ENCODE measurements around the gene LMNB1. TPM values are rescaled to one million over a fixed set of nuclear protein-coding genes. Genes with fewer than 3 reads are reported as not detected.
"Not testable (repeated sequence)": the region's sequence is repeated elsewhere in the genome, so short reads cannot be mapped to it uniquely, and the experiment has no call there.

Gene LMNB1
- total RNA-seq, 1 experiment from 2014 or later, result 197 TPM

DNA sequence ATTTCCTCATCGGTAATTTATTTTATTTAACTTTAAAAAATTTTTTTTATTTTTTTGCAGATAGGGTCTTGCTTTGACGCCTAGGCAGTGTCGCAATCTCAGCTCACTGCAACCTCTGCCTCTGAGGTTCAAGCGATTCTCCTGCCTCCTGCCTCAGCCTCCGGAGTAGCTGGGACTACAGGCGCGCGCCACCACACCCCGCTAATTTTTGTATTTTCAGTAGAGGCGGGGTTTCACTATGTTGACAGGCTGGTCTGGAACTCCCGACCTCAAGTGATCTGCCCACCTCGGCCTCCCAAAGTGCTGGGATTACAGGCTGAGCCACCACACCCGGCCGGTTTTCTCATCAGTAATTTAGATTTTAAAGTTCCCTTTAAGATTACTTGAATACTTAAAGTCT lies 2.3 kb upstream of the LMNB1 start:
- not testable (repeated sequence) for DNase-seq, H3K9me3 ChIP-seq, H3K27me3 ChIP-seq, H3K4me3 ChIP-seq
- peaks cover 18% of the 10 kb centered on the region for H3K36me3 ChIP-seq

DNA sequence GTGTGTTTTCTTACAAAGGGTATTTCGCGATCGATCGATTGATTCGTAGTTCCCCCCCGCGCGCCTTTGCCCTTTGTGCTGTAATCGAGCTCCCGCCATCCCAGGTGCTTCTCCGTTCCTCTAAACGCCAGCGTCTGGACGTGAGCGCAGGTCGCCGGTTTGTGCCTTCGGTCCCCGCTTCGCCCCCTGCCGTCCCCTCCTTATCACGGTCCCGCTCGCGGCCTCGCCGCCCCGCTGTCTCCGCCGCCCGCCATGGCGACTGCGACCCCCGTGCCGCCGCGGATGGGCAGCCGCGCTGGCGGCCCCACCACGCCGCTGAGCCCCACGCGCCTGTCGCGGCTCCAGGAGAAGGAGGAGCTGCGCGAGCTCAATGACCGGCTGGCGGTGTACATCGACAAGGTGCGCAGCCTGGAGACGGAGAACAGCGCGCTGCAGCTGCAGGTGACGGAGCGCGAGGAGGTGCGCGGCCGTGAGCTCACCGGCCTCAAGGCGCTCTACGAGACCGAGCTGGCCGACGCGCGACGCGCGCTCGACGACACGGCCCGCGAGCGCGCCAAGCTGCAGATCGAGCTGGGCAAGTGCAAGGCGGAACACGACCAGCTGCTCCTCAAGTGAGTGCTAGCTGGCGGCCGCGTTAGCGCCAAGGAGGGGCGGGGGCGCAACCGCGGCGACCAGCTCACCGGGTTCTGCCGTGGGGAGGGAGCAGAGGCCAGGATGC lies 480 bp downstream of the LMNB1 start:
- DNase-seq, result peak; percentile 75
- Histone ChIP-seq H3K36me3 (peaks cover 40% of the 10 kb centered on the region), H3K4me3 (peak overlapping the region; percentile 83), H3K27me3 (no peaks in the 10 kb centered on the region), H3K9me3 (no peaks in the 10 kb centered on the region)

DNA sequence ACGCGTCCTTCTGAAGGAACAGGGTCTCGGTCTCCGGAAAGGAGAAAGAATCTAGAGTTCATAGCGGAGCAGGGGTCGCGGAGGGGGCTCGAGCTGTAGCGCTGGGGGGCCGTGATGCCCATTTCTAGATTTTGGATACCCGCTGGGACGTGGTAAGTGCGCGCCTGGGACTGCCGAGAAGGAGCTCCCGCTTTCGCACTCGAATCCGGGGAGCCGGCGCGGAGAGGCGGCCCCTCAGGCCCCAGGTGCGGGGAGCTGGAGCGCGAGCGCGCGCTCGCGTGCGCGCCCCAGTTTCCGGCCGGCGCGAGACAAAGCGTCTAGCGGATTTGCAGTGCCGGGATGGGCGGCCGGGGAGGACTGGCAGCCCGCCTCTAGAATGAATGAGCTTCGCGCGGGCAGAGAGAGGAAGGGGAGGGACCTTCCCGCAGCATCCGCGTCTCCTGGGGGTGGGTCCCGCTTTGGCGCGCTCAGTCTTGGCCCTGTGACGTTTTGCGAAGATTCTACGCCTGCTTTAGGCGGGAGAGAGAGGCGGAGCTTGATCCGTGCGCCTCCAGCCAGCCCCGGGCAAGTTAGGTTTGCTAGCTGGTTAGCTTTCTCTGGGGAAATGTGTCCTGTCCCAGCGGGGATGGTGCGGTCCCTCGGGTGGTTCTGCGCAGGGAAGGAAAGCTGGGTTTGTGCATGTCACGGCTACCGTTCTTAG lies 1.2 kb downstream of the LMNB1 start:
- Histone ChIP-seq H3K36me3 (peaks cover 43% of the 10 kb centered on the region), H3K4me3 (peak overlapping the region; percentile 83), H3K9me3 (no peaks in the 10 kb centered on the region), H3K27me3 (no peaks in the 10 kb centered on the region)
- DNase-seq, result peak; percentile 99

- Histone ChIP-seq H3K27me3 (no peaks in the 10 kb centered on the region), H3K9me3 (no peaks in the 10 kb centered on the region), H3K36me3 (peaks cover 43% of the 10 kb centered on the region), H3K4me3 (peak overlapping the region; percentile 83)
- no peak for DNase-seq
Measured at GRCh38 chr5:126778675-126779403, 1.9 kb downstream of the LMNB1 start.

GRCh38 chr5:126780165-126780827 lies 3.4 kb downstream of the LMNB1 start:
- Histone ChIP-seq H3K4me3 (peak overlapping the region; percentile 83), H3K36me3 (peaks cover 43% of the 10 kb centered on the region), H3K9me3 (no peaks in the 10 kb centered on the region), H3K27me3 (no peaks in the 10 kb centered on the region)
- peak; percentile 58 for DNase-seq

- not testable (repeated sequence) for H3K9me3 ChIP-seq, H3K4me3 ChIP-seq, H3K27me3 ChIP-seq, DNase-seq
- peaks cover 24% of the 10 kb centered on the region for H3K36me3 ChIP-seq
Measured at GRCh38 chr5:126788409-126788808, 11.5 kb downstream of the LMNB1 start.

DNA sequence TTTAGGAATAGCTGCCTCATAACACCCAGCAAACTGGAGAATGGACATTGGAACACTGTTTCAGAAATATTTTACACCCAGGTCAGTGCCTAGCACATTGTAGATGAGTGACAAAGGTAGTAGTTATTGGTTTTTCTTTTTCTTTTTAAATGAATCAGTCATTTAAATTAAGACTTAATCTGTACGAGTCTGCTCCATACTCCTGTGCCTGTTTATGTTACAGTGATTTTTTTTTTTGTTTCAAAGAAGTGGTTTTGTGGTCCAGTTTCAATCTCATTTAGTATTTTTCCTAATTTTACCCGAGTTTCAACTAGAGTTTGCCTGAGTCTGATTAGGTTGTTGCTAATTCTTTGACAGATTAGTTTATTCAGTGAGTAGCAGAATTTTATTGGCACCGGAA lies 16.2 kb downstream of the LMNB1 start:
- Histone ChIP-seq H3K4me3 (no peak overlapping the region), H3K36me3 (peaks cover 28% of the 10 kb centered on the region), H3K9me3 (no peaks in the 10 kb centered on the region), H3K27me3 (no peaks in the 10 kb centered on the region)
- DNase-seq, result no peak

GRCh38 chr5:126793648-126794047 lies 16.7 kb downstream of the LMNB1 start:
- H3K36me3 ChIP-seq, result peaks cover 25% of the 10 kb centered on the region
- H3K4me3 ChIP-seq, H3K9me3 ChIP-seq, DNase-seq, H3K27me3 ChIP-seq: not testable (repeated sequence)

DNA sequence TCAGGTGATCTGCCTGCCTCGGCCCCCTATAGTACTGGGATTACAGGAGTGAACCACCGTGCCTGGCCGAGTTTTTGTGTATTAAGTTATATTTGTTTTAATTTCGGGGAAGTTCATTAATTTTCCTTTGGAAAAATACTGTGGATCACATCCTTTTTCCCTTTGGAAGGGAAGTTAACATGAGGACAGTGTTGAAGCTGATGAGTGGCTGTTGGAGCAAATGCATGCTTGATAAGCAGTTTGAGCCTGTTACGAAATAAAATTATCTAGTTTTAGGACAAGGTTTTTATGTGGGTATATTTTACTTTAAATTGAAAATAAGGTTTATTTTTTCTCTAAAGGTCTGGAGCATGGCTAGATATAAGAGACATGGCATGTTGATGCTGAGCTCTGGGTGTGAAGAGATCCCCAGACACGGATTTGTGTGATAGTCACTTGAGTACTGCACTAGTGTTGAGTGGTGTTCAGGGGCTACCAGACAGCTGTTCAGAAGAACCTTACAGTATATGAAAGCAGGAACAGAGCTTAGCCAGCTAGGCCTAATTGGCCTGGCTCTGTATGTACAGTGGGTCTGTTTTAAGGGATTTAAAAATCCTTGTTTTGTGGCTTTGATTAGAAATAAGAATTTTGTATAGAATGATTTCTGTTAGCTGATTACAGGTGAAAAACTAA lies 17.4 kb downstream of the LMNB1 start:
- H3K36me3 ChIP-seq, result peaks cover 26% of the 10 kb centered on the region
- H3K27me3 ChIP-seq, result no peaks in the 10 kb centered on the region
- H3K4me3 ChIP-seq, result no peak overlapping the region
- DNase-seq, result no peak
- no peaks in the 10 kb centered on the region for H3K9me3 ChIP-seq

GRCh38 chr5:126799780-126800179 lies 22.8 kb downstream of the LMNB1 start:
- peaks cover 24% of the 10 kb centered on the region for H3K36me3 ChIP-seq
- H3K4me3 ChIP-seq, result no peak overlapping the region
- H3K27me3 ChIP-seq, result no peaks in the 10 kb centered on the region
- no peak for DNase-seq
- H3K9me3 ChIP-seq, result no peaks in the 10 kb centered on the region

GRCh38 chr5:126801174-126801991 lies 24.4 kb downstream of the LMNB1 start:
- Histone ChIP-seq H3K36me3 (peaks cover 36% of the 10 kb centered on the region), H3K27me3 (no peaks in the 10 kb centered on the region), H3K4me3 (no peak overlapping the region), H3K9me3 (no peaks in the 10 kb centered on the region)
- DNase-seq, result no peak

GRCh38 chr5:126801992-126802294 lies 25.0 kb downstream of the LMNB1 start:
- DNase-seq, result no peak
- H3K36me3 ChIP-seq, result peaks cover 40% of the 10 kb centered on the region
- H3K9me3 ChIP-seq, result no peaks in the 10 kb centered on the region
- no peaks in the 10 kb centered on the region for H3K27me3 ChIP-seq
- H3K4me3 ChIP-seq, result no peak overlapping the region

- no peak for DNase-seq
- Histone ChIP-seq H3K4me3 (no peak overlapping the region), H3K27me3 (no peaks in the 10 kb centered on the region), H3K9me3 (no peaks in the 10 kb centered on the region), H3K36me3 (peaks cover 50% of the 10 kb centered on the region)
Measured at GRCh38 chr5:126805063-126805462, 28.1 kb downstream of the LMNB1 start.

DNA sequence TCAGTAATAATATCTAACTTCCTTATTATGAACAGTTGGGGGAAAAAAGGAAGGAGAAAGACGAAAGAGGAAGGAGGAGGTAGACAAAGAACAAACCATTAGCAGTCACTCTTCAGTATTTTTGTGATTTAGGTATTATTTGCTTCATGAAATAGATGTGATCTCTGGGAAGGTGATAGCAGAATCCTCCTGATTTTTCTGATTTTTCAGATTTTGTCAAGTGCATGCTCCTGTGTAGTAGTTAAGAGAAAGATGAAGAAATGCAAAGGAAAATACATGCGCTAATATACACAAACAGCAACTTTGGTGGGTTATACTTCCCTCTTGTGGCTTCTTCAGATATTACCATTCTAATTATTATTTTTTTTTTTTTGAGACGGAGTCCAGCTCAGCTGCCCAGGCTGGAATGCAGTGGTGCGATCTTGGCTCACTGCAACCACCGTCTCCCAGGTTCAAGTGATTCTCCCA lies 31.6 kb downstream of the LMNB1 start:
- Histone ChIP-seq H3K4me3 (no peak overlapping the region), H3K9me3 (no peaks in the 10 kb centered on the region), H3K36me3 (peaks cover 84% of the 10 kb centered on the region), H3K27me3 (no peaks in the 10 kb centered on the region)
- DNase-seq, result no peak

DNA sequence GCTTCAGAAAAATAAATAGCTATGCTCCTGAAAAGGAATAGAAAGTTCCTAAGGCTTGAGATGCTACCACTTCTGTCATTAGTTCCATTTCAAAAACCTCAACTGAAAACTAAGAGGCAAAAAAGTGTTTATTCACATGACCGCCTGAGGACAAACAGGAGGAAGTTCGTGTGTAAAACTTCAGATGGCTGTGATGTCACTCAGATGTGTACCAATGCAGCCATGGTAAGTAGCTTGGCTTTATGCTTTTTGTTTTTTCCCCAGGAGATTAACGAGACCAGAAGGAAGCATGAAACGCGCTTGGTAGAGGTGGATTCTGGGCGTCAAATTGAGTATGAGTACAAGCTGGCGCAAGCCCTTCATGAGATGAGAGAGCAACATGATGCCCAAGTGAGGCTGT lies 33.0 kb downstream of the LMNB1 start:
- Histone ChIP-seq H3K27me3 (no peaks in the 10 kb centered on the region), H3K9me3 (no peaks in the 10 kb centered on the region), H3K4me3 (no peak overlapping the region), H3K36me3 (peaks cover 90% of the 10 kb centered on the region)
- DNase-seq, result no peak
